Measurements from ENCODE around the gene LSM2. TPM values are rescaled to one million over a fixed set of nuclear protein-coding genes. Genes with fewer than 3 reads are reported as not detected.
"Not testable (repeated sequence)": the region's sequence is repeated elsewhere in the genome, so short reads cannot be mapped to it uniquely, and the experiment has no call there.

LSM2 gene
- total and polyA plus RNA-seq, 2 donors (not counting 1 experiment from before 2014, with no cell fraction given) = 52.4 to 57.4 TPM

DNA sequence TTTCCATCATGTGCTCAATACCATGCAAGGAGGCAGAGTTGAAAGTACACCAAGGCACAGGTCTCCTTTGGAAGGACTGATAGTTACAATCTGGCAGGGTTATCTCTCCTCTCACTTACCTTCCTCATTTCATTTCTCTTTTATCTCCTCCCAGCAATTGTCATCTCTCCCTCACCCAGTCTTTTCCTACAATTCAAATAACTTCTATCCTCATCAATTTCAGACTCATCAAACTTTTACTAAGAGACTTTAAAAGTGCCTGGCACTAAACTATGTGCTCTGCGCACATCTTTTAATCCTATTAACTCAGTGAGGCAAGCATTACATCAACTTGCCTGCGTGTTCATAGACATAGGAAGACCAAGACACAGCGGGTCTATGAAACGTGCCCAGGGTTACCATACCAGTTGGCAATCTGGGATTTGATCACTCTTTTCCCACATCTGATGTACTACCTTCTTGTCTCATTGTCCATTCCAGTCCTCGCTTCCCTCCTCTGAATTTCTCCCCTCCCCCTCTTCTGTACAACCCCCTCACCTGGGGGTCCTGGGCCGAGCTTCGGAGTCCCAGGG, 12.4 kb downstream of the LSM2 start:
- DNase-seq (peak; percentile 52), ATAC-seq (ENCODE audit: low read depth) (no peak)
- no peaks in the 10 kb centered on the region for H3K27me3 Mint-ChIP-seq
- H3K9me3 Mint-ChIP-seq (ENCODE audit: insufficient read depth) = no peaks in the 10 kb centered on the region
- H3K27me3 ChIP-seq (replicated peaks in 1 of 4; ENCODE audit: control extremely low read depth in 1 of 4, control insufficient read depth in 3 of 4, insufficient read depth in 4 of 4, low read length in 3 of 4) = no peaks in the 10 kb centered on the region
- intact Hi-C loops (cut with micrococcal nuclease) = loop anchor here (2.0 kb wide), 2 partner anchors 18 to 56 kb away; partner anchors contain the start of gene VWA7
- peak overlapping the region; percentile 80 for H2AFZ ChIP-seq (ENCODE audit: insufficient read depth, low read depth, low read length, poor library complexity, severe bottlenecking)
- H3K27ac ChIP-seq (ENCODE audit: low read length in 2 of 2) = peak overlapping the region; percentile 75 to 87
- H3K4me3 ChIP-seq (ENCODE audit: control extremely low read depth in 1 of 5, extremely low read depth in 1 of 5, insufficient read depth in 1 of 5, low read depth in 2 of 5, low read length in 4 of 5) = peak overlapping the region; percentile 12 to 96 (median 95)
- no peaks in the 10 kb centered on the region for H4K20me1 ChIP-seq (ENCODE audit: control insufficient read depth, insufficient read depth, low read length, poor library complexity, severe bottlenecking)
- H3K4me1 ChIP-seq (ENCODE audit: control insufficient read depth in 2 of 2, insufficient read depth in 2 of 2, low read length in 2 of 2) = peaks cover 54 to 73% of the 10 kb centered on the region in 2 donors
- peaks cover 27% of the 10 kb centered on the region for H3K79me2 ChIP-seq (ENCODE audit: control insufficient read depth, insufficient read depth, low read length)
- H3K36me3 ChIP-seq (replicated peaks in 1 of 2; ENCODE audit: control extremely low read depth in 1 of 2, control insufficient read depth in 1 of 2, extremely low read depth in 1 of 2, insufficient read depth in 2 of 2, low read length in 1 of 2) = peaks cover 0 to 28% of the 10 kb centered on the region in 2 experiments
- ChIA-PET CTCF (interaction anchor here (0.5 to 1.3 kb wide), 7 partner anchors 17 to 69 kb away, joined by 3 to 4 read pairs (median 3); partner anchors contain the start of genes NEU1 and VWA7), POLR2A (interaction anchor here (0.5 to 3.5 kb wide), 9 partner anchors 12 to 173 kb away, joined by 3 to 38 read pairs (median 5); partner anchors contain the start of genes CLIC1, LSM2 and MSH5)
- H3K4me1 Mint-ChIP-seq = peaks cover 61% of the 10 kb centered on the region
- WGBS (ENCODE audit: insufficient coverage) = 26% methylated on average over 7 of the region's 7 CpGs
- peak overlapping the region; percentile 97 for H3K4me3 Mint-ChIP-seq
- no peaks in the 10 kb centered on the region for H3K9me3 ChIP-seq (ENCODE audit: control extremely low read depth in 1 of 3, control insufficient read depth in 2 of 3, insufficient read depth in 1 of 3, low read length in 2 of 3)
- TF ChIP-seq, protein P1, sequence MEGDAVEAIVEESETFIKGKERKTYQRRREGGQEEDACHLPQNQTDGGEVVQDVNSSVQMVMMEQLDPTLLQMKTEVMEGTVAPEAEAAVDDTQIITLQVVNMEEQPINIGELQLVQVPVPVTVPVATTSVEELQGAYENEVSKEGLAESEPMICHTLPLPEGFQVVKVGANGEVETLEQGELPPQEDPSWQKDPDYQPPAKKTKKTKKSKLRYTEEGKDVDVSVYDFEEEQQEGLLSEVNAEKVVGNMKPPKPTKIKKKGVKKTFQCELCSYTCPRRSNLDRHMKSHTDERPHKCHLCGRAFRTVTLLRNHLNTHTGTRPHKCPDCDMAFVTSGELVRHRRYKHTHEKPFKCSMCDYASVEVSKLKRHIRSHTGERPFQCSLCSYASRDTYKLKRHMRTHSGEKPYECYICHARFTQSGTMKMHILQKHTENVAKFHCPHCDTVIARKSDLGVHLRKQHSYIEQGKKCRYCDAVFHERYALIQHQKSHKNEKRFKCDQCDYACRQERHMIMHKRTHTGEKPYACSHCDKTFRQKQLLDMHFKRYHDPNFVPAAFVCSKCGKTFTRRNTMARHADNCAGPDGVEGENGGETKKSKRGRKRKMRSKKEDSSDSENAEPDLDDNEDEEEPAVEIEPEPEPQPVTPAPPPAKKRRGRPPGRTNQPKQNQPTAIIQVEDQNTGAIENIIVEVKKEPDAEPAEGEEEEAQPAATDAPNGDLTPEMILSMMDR (IDR thresholded peaks at IDR 0.05) = no peak
- no peak for TF ChIP-seq EZH2 (IDR thresholded peaks at IDR 0.05; ENCODE audit: borderline replicate concordance, insufficient read depth, low read depth, low read length, poor library complexity, severe bottlenecking)
- peak overlapping the region; percentile 97 for H3K4me2 ChIP-seq (replicated peaks; ENCODE audit: low read depth, low read length, poor library complexity, severe bottlenecking)
- H3K9ac ChIP-seq (ENCODE audit: low read length) = peak overlapping the region; percentile 92
- H3K27ac Mint-ChIP-seq = peak overlapping the region; percentile 99

DNA sequence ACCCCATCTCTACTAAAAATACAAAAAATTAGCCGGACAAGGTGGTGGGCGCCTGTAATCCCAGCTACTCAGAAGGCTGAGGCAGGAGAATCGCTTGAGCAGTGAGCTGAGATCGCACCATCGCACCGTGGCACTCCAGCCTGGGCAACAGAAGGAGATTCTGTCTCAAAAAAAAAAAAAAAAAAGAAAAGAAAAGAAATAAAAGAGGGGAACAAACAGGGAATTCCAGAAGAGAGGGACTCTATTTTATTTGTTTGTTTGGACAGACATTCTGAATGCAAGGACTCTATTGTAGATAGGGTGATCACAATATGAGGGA, 12.9 kb downstream of the LSM2 start:
- peak overlapping the region; percentile 80 for H2AFZ ChIP-seq (ENCODE audit: insufficient read depth, low read depth, low read length, poor library complexity, severe bottlenecking)
- ATAC-seq (ENCODE audit: low read depth); H3K27me3 ChIP-seq (replicated peaks in 1 of 4; ENCODE audit: control extremely low read depth in 1 of 4, control insufficient read depth in 3 of 4, insufficient read depth in 4 of 4, low read length in 3 of 4); H3K9me3 Mint-ChIP-seq (ENCODE audit: insufficient read depth); DNase-seq; H3K27me3 Mint-ChIP-seq; H3K9me3 ChIP-seq (ENCODE audit: control extremely low read depth in 1 of 3, control insufficient read depth in 2 of 3, insufficient read depth in 1 of 3, low read length in 2 of 3); H4K20me1 ChIP-seq (ENCODE audit: control insufficient read depth, insufficient read depth, low read length, poor library complexity, severe bottlenecking); CTCF ChIA-PET; H3K9ac ChIP-seq (ENCODE audit: low read length): not testable (repeated sequence)
- H3K79me2 ChIP-seq (ENCODE audit: control insufficient read depth, insufficient read depth, low read length) = peaks cover 27% of the 10 kb centered on the region
- H3K4me3 ChIP-seq (ENCODE audit: control extremely low read depth in 1 of 5, extremely low read depth in 1 of 5, insufficient read depth in 1 of 5, low read depth in 2 of 5, low read length in 4 of 5) = peak overlapping the region in 1 of 5 experiments; percentile 95
- peak overlapping the region; percentile 97 for H3K4me2 ChIP-seq (replicated peaks; ENCODE audit: low read depth, low read length, poor library complexity, severe bottlenecking)
- peaks cover 62% of the 10 kb centered on the region for H3K4me1 Mint-ChIP-seq
- H3K4me3 Mint-ChIP-seq = peak overlapping the region; percentile 97
- intact Hi-C loops (cut with micrococcal nuclease) = loop anchor here (2.0 kb wide), 2 partner anchors 17 to 55 kb away; partner anchors contain the start of gene VWA7
- H3K27ac Mint-ChIP-seq = peak overlapping the region; percentile 99
- H3K27ac ChIP-seq (ENCODE audit: low read length in 2 of 2) = peak overlapping the region; percentile 75 to 87
- peaks cover 0 to 26% of the 10 kb centered on the region in 2 experiments for H3K36me3 ChIP-seq (replicated peaks in 1 of 2; ENCODE audit: control extremely low read depth in 1 of 2, control insufficient read depth in 1 of 2, extremely low read depth in 1 of 2, insufficient read depth in 2 of 2, low read length in 1 of 2)
- POLR2A ChIA-PET = interaction anchor here (0.6 to 0.7 kb wide), 3 partner anchors 55 to 133 kb away, joined by 3 to 4 read pairs (median 3); partner anchors contain the start of gene C6orf47
- peaks cover 59 to 75% of the 10 kb centered on the region in 2 donors for H3K4me1 ChIP-seq (ENCODE audit: control insufficient read depth in 2 of 2, insufficient read depth in 2 of 2, low read length in 2 of 2)
- 100% methylated on average over 6 of the region's 6 CpGs for WGBS (ENCODE audit: insufficient coverage)
